H4 (cell line): Measurements from ENCODE around the gene APPL1. TPM values are rescaled to one million over a fixed set of nuclear protein-coding genes. Genes with fewer than 3 reads are reported as not detected.

ENCODE experiments used
- DNase-seq: peaks from one replicate; pipeline ENCODE4 v3.0.0-alpha.2; 2015; ENCODE audit warnings: low spot score
- total RNA-seq: library from RNA; depleted of rRNA; stranded (reverse); fragments of >200 nt; shearing (Covaris generic); gene quantifications from 2 replicates; pipeline ENCODE4 v1.2.3, GENCODE V29; 2014; rRNA removed

The APPL1 gene
- total RNA-seq = 15.7 and 16.8 TPM in 2 replicates

GRCh38 chr3:57227204-57227929 lies at the start of gene APPL1:
APPL1 (plus strand) TSS chr3:57227729; CDS start chr3:57227884, 155 bp downstream.
- DNase-seq = peak; percentile 62

GRCh38 chr3:57179580-57180410 lies 47.7 kb upstream of the APPL1 start:
- DNase-seq = no peak

GRCh38 chr3:57184526-57184925 lies 43.0 kb upstream of the APPL1 start:
- DNase-seq = no peak

GRCh38 chr3:57192028-57192427 lies 35.5 kb upstream of the APPL1 start:
- no peak for DNase-seq

GRCh38 chr3:57194641-57195040 lies 32.9 kb upstream of the APPL1 start:
- DNase-seq = no peak

GRCh38 chr3:57199895-57200297 lies 27.6 kb upstream of the APPL1 start, which contains the start of gene HESX1:
HESX1 (minus strand) TSS chr3:57199978; CDS start chr3:57199918, 60 bp downstream.
- DNase-seq = no peak

- DNase-seq = no peak
Measured at GRCh38 chr3:57206423-57206822, 21.1 kb upstream of the APPL1 start.

GRCh38 chr3:57221883-57222282 lies 5.6 kb upstream of the APPL1 start:
- peak; percentile 9 for DNase-seq

GRCh38 chr3:57224856-57225255 lies 2.7 kb upstream of the APPL1 start:
- DNase-seq = no peak

- DNase-seq = no peak
Measured at GRCh38 chr3:57226176-57226575, 1.4 kb upstream of the APPL1 start.

- DNase-seq = peak; percentile 25
Measured at GRCh38 chr3:57227930-57228751, 612 bp downstream of the APPL1 start.

GRCh38 chr3:57230006-57230405 lies 2.5 kb downstream of the APPL1 start:
- no peak for DNase-seq

GRCh38 chr3:57233799-57234198 lies 6.3 kb downstream of the APPL1 start:
- DNase-seq = no peak

GRCh38 chr3:57234613-57235575 lies 7.4 kb downstream of the APPL1 start:
- DNase-seq = no peak

GRCh38 chr3:57244946-57245345 lies 17.4 kb downstream of the APPL1 start:
- DNase-seq = no peak

- no peak for DNase-seq
Measured at GRCh38 chr3:57252404-57252803, 24.9 kb downstream of the APPL1 start.

- no peak for DNase-seq
Measured at GRCh38 chr3:57256844-57257243, 29.3 kb downstream of the APPL1 start.

- DNase-seq = no peak
Measured at GRCh38 chr3:57257678-57258077, 30.1 kb downstream of the APPL1 start.

GRCh38 chr3:57261119-57261518 lies 33.6 kb downstream of the APPL1 start:
- no peak for DNase-seq

GRCh38 chr3:57261929-57262328 lies 34.4 kb downstream of the APPL1 start:
- DNase-seq = no peak

- DNase-seq = no peak
Measured at GRCh38 chr3:57268416-57268815, 40.9 kb downstream of the APPL1 start.
